GM21723 (cell line): Measurements from ENCODE around the gene GYPC.

Experiments used
- ATAC-seq: cut with Tn5 transposase; IDR thresholded peaks from one replicate; pipeline ENCODE4 v1.9.1; 2021; ENCODE audit warnings: mild to moderate bottlenecking, moderate library complexity; ENCODE audit not compliant: unreplicated experiment

The GYPC gene

GRCh38 chr2:126723281-126723815, 67.4 kb downstream of the GYPC start:
- ATAC-seq, result no peak

- ATAC-seq, result no peak
These were observed 69.6 kb downstream of the GYPC start for GRCh38 chr2:126725580-126725979.

GRCh38 chr2:126729896-126730295, 73.9 kb downstream of the GYPC start:
- no peak for ATAC-seq

- no peak for ATAC-seq
These were observed 74.7 kb downstream of the GYPC start for GRCh38 chr2:126730655-126731054.

- ATAC-seq, result no peak
These were observed 75.4 kb downstream of the GYPC start for GRCh38 chr2:126731353-126731752.

GRCh38 chr2:126732682-126733245, 76.8 kb downstream of the GYPC start:
- ATAC-seq, result no peak

- ATAC-seq, result no peak
These were observed 77.8 kb downstream of the GYPC start for GRCh38 chr2:126733795-126734194.

GRCh38 chr2:126736133-126736874, 80.3 kb downstream of the GYPC start:
- ATAC-seq, result no peak

GRCh38 chr2:126739141-126739540, 83.2 kb downstream of the GYPC start:
- no peak for ATAC-seq

- no peak for ATAC-seq
These were observed 88.7 kb downstream of the GYPC start for GRCh38 chr2:126744640-126745039.
